Keratinocyte (primary cell): Measurements from ENCODE around the gene GNAL. TPM values are rescaled to one million over a fixed set of nuclear protein-coding genes. Genes with fewer than 3 reads are reported as not detected.

Experiments
- DNase-seq: peaks from one replicate; pipeline ENCODE4 v3.0.0-alpha.2; 2011; ENCODE audit warnings: low read depth, missing footprints, low spot score
- FAIRE-seq: peaks from 2 replicates; lab custom pipeline; 2011; peaks lifted over from hg19 to GRCh38; lab: Jason Lieb, UNC
- H2AFZ ChIP-seq: 2 replicates; pipeline ENCODE4 v1.6.0; 2012; ENCODE audit warnings: low read length, control low read depth, inconsistent platforms; ENCODE audit not compliant: control insufficient read depth
- H3K27ac ChIP-seq: 2 replicates; pipeline ENCODE4 v1.5.1; 2011; ENCODE audit warnings: low read length; ENCODE audit not compliant: control insufficient read depth, insufficient read depth
- H3K27me3 ChIP-seq: 3 replicates; pipeline ENCODE4 v1.6.0; 2011; ENCODE audit warnings: low read length; ENCODE audit not compliant: control insufficient read depth, insufficient read depth; ENCODE audit errors: extremely low read depth
- H3K36me3 ChIP-seq, 2 experiments: 2 replicates in 1 of 2; 3 replicates in 1 of 2; pipeline ENCODE4 v1.5.1; 2011; ENCODE audit warnings: low read length in 2 of 2, mild to moderate bottlenecking in 1 of 2; ENCODE audit not compliant: control insufficient read depth in 2 of 2, insufficient read depth in 2 of 2; ENCODE audit errors: extremely low read depth in 1 of 2
- H3K4me1 ChIP-seq: 3 replicates; pipeline ENCODE4 v1.5.1; 2011; ENCODE audit warnings: low read length; ENCODE audit not compliant: control insufficient read depth, insufficient read depth; ENCODE audit errors: extremely low read depth
- H3K4me2 ChIP-seq: 3 replicates; pipeline ENCODE4 v1.6.0; 2011; ENCODE audit warnings: low read depth, low read length; ENCODE audit not compliant: control insufficient read depth, insufficient read depth; ENCODE audit errors: extremely low read depth
- H3K4me3 ChIP-seq, 3 experiments: fragments of 200-600 bp in 1 of 3; sonication (generic) in 1 of 3; 2 replicates in 2 of 3; 3 replicates in 1 of 3; pipeline ENCODE4 v1.5.1; 2011 to 2016; ENCODE audit warnings: low read length in 3 of 3, mild to moderate bottlenecking in 3 of 3, control low read depth in 2 of 3, inconsistent platforms in 1 of 3, low read depth in 1 of 3, mixed read lengths in 1 of 3, mixed run types in 1 of 3, moderate library complexity in 1 of 3; ENCODE audit not compliant: control insufficient read depth in 2 of 3, insufficient read depth in 2 of 3; ENCODE audit errors: extremely low read depth in 1 of 3
- H3K79me2 ChIP-seq: 2 replicates; pipeline ENCODE4 v1.6.0; 2012; ENCODE audit warnings: low read length; ENCODE audit not compliant: control insufficient read depth, insufficient read depth
- H3K9ac ChIP-seq: 3 replicates; pipeline ENCODE4 v1.6.0; 2011; ENCODE audit warnings: low read length; ENCODE audit not compliant: control insufficient read depth, insufficient read depth; ENCODE audit errors: extremely low read depth
- H3K9me1 ChIP-seq: 3 replicates; pipeline ENCODE4 v1.6.0; 2011; ENCODE audit warnings: low read length; ENCODE audit not compliant: control insufficient read depth, insufficient read depth; ENCODE audit errors: extremely low read depth
- H3K9me3 ChIP-seq: 2 replicates; pipeline ENCODE4 v1.5.1; 2012; ENCODE audit warnings: low read depth, low read length; ENCODE audit not compliant: control insufficient read depth
- H4K20me1 ChIP-seq: 3 replicates; pipeline ENCODE4 v1.6.0; 2011; ENCODE audit warnings: low read length; ENCODE audit not compliant: control insufficient read depth, insufficient read depth; ENCODE audit errors: extremely low read depth
- EZH2 ChIP-seq: IDR thresholded peaks from one replicate; pipeline ENCODE4 v1.6.1; 2012; ENCODE audit warnings: inconsistent platforms, mild to moderate bottlenecking, low read length, moderate library complexity
- dilution Hi-C: fragments of 300-500 bp; cut with MboI; formaldehyde crosslinking; loops from one replicate; pipeline ENCODE4 v1.7.0; 2020; ENCODE audit warnings: low sequenced_read_pairs; ENCODE audit not compliant: extremely low pct_ligation_motif_present
- polyA plus RNA-seq, 5 experiments: library from polyadenylated mRNA; depleted of rRNA in 3 of 5; stranded (reverse) in 3 of 5; stranded (forward) in 1 of 5; unstranded in 1 of 5; fragments of >200 nt; gene quantifications; 1 replicate in 1 of 5; 2 replicates in 3 of 5; 3 replicates in 1 of 5; pipeline versions ENCODE4 v1.2.1 to v1.2.3, GENCODE V29; 2011 to 2012; ENCODE audit warnings: missing spikeins in 2 of 5, low read depth in 1 of 5, low replicate concordance in 1 of 5
- TF ChIP-seq, protein P1 (sequence below), 3 experiments: IDR thresholded peaks in 1 of 3; conservative IDR thresholded peaks in 1 of 3; optimal IDR thresholded peaks in 1 of 3; 2 replicates in 2 of 3; 3 replicates in 1 of 3; pipeline versions ENCODE3 to v1.5.1; 2011; ENCODE audit warnings: low read length in 3 of 3, mild to moderate bottlenecking in 3 of 3, moderate library complexity in 2 of 3, control low read depth in 1 of 3, inconsistent platforms in 1 of 3; ENCODE audit not compliant: insufficient read depth in 2 of 3; ENCODE audit errors: extremely low read depth in 1 of 3

GNAL gene
- polyA plus RNA-seq, 1 donor (not counting 4 experiments of a cell fraction or from before 2014, with no cell fraction given) = 30.0 TPM

DNA sequence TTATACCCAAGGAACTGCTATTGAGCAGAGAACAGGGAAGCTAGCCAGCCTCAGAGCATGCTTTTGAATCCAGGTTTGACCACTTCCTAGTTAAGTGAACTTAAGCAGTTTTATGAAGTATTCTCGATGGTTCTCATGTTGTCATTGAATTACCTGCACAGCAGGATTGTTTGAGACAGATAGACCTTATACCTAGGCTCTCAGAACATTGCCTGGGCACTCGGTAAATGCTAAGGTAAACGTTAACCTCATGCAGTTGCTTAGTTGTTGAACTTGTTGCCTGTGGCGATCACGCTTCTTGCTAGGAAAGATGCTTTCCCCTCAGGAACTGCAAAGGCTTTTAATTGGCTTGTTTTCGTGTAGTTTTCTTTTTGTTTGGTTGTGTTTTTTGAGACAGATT lies 128.2 kb downstream of the GNAL start:
- dilution Hi-C loops = no loop called here
- H3K9ac ChIP-seq = no peak overlapping the region
- FAIRE-seq = peak; percentile 9

DNA sequence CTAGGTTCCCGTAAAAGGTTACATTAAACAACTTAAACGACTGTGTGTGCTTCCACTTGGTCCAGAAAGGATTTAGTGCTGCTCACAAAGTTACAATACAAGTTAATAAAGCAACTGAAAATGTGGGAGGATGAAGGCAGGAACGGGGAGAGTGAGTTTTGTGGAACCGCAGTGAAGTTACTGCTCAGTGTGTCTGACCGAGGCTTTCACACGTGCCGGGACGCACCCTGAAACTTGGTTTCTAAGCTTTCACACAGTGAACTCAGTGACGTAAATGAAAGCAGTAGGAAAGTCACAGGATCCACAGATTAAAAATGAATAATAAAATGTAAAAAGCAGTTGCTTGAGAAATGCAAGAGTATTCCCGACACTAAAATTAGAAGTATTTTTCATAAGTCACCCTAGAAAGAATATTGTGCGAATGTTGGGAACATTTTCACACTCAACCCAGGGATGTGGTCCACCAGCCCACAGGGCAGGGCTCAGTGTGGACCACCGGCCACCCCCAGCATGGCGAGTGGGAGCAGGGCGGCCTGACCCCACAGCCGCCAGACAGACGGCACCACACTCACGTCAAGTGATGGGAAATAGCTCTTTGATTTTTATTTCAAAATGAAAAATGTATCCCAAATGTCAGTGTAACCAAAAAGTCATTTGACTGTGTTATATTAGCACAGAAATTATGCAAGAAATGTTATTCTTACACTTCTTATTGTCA lies 129.6 kb downstream of the GNAL start:
- Histone ChIP-seq H3K36me3 (no peaks in the 10 kb centered on the region), H4K20me1 (no peaks in the 10 kb centered on the region), H2AFZ (no peak overlapping the region), H3K4me3 (no peak overlapping the region), H3K9me1 (no peaks in the 10 kb centered on the region), H3K9me3 (no peaks in the 10 kb centered on the region), H3K9ac (no peak overlapping the region), H3K4me1 (no peaks in the 10 kb centered on the region), H3K79me2 (no peaks in the 10 kb centered on the region), H3K27me3 (no peaks in the 10 kb centered on the region), H3K4me2 (no peak overlapping the region), H3K27ac (no peak overlapping the region)
- dilution Hi-C loops = no loop called here
- DNase-seq = no peak
- TF ChIP-seq EZH2 = no peak
- TF ChIP-seq, protein P1, sequence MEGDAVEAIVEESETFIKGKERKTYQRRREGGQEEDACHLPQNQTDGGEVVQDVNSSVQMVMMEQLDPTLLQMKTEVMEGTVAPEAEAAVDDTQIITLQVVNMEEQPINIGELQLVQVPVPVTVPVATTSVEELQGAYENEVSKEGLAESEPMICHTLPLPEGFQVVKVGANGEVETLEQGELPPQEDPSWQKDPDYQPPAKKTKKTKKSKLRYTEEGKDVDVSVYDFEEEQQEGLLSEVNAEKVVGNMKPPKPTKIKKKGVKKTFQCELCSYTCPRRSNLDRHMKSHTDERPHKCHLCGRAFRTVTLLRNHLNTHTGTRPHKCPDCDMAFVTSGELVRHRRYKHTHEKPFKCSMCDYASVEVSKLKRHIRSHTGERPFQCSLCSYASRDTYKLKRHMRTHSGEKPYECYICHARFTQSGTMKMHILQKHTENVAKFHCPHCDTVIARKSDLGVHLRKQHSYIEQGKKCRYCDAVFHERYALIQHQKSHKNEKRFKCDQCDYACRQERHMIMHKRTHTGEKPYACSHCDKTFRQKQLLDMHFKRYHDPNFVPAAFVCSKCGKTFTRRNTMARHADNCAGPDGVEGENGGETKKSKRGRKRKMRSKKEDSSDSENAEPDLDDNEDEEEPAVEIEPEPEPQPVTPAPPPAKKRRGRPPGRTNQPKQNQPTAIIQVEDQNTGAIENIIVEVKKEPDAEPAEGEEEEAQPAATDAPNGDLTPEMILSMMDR (optimal IDR thresholded peaks at IDR 0.05 in 1 of 3, IDR thresholded peaks at IDR 0.05 in 1 of 3, conservative IDR thresholded peaks at IDR 0.05 in 1 of 3; ENCODE audit: extremely low read depth in 1 of 3, insufficient read depth in 2 of 3, low read length in 3 of 3) = no peak
- FAIRE-seq = no peak

More for the DNA sequence above, 128.2 kb downstream of the GNAL start:
- H4K20me1 ChIP-seq = no peaks in the 10 kb centered on the region
- no peaks in the 10 kb centered on the region for H3K4me1 ChIP-seq
- no peaks in the 10 kb centered on the region for H3K9me3 ChIP-seq
- TF ChIP-seq, protein P1 (optimal IDR thresholded peaks at IDR 0.05 in 1 of 3, IDR thresholded peaks at IDR 0.05 in 1 of 3, conservative IDR thresholded peaks at IDR 0.05 in 1 of 3; ENCODE audit: extremely low read depth in 1 of 3, insufficient read depth in 2 of 3, low read length in 3 of 3) = no peak
- no peak for TF ChIP-seq EZH2
- no peak overlapping the region for H2AFZ ChIP-seq
- H3K9me1 ChIP-seq = no peaks in the 10 kb centered on the region
- H3K27ac ChIP-seq = no peak overlapping the region
- no peak overlapping the region for H3K4me3 ChIP-seq
- no peak for DNase-seq
- H3K79me2 ChIP-seq = no peaks in the 10 kb centered on the region
- H3K4me2 ChIP-seq = no peak overlapping the region
- no peaks in the 10 kb centered on the region for H3K27me3 ChIP-seq
- no peaks in the 10 kb centered on the region for H3K36me3 ChIP-seq
